Upper lobe of left lung (tissue), 4 donors: ENCODE results near the gene TM9SF2.

Experiments used
- CTCF ChIP-seq, 6 experiments: fragments of 450-650 bp in 4 of 6; fragments of 200-600 bp in 2 of 6; sonication (generic) in 2 of 6; IDR thresholded peaks; one replicate each; pipeline ENCODE4 v1.5.1; 2016 to 2019; ENCODE audit warnings: antibody characterized with exemption in 6 of 6
- POLR2A ChIP-seq, 4 donors: fragments of 450-650 bp; IDR thresholded peaks; one replicate each; pipeline ENCODE4 v1.5.1; 2016 to 2017; ENCODE audit warnings: antibody characterized with exemption in 4 of 4, mild to moderate bottlenecking in 2 of 4
- POLR2AphosphoS5 ChIP-seq, 2 donors: sonication (generic); formaldehyde crosslinking; IDR thresholded peaks; one replicate each; pipeline ENCODE4 v1.5.1; 2017; ENCODE audit warnings: antibody characterized with exemption in 2 of 2

DNA sequence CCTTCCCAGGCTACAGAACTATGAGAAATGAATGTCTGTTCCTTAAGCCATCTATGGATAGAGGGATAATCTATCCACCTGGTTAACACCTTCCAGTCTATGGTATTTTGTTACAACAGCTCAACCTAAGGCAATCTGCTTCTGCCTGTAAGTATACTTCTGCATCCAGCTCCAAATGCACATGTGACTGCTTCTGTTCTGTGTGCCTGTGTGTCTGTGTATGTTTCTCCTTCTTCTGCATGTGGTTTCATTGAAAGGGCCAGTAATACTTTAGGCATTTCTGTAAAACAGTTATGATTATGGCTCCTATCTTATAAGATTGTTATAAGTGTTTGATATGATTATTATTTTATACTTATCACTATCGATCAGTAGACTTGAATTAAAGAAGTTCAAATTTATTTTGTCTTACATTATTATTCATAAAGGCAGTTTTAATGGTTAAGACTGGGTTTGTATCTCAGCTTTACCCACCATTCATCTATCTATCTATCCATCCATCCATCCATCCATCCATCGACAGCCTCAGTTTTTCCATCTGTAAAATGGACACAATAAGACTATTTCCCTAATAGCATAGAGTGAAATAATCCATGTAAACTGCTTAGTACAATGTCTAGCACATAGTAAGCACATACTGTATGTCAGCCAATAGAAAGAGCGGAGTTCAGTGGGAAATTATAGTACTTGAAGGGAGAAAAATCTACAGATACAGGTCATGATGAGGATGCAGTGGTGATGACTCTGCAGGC, 37.5 kb upstream of the TM9SF2 start:
- TF ChIP-seq CTCF (IDR thresholded peaks at IDR 0.05), result no peak
- no peak for TF ChIP-seq POLR2A (IDR thresholded peaks at IDR 0.05)
- no peak for TF ChIP-seq POLR2AphosphoS5 (IDR thresholded peaks at IDR 0.05)
